ENCODE measurements around the gene AMZ1.
"Not testable (repeated sequence)": the region's sequence is repeated elsewhere in the genome, so short reads cannot be mapped to it uniquely, and the experiment has no call there.

The AMZ1 gene

GRCh38 chr7:2732388-2732787 is 44.4 kb downstream of the AMZ1 start:
- peaks cover 0 to 3% (median 0%) of the 10 kb centered on the region in 5 donors for H3K9me3 ChIP-seq (ENCODE audit: control insufficient read depth in 5 of 5, low read length in 5 of 5)
- H3K4me1 ChIP-seq (ENCODE audit: control insufficient read depth in 5 of 5, insufficient read depth in 5 of 5, low read length in 5 of 5) = peaks cover 7 to 55% (median 29%) of the 10 kb centered on the region in 5 donors
- no peaks in the 10 kb centered on the region for H3K27me3 ChIP-seq (ENCODE audit: control insufficient read depth in 5 of 5, insufficient read depth in 4 of 5, low read length in 5 of 5)
- H3K36me3 ChIP-seq (ENCODE audit: control insufficient read depth in 5 of 5, insufficient read depth in 5 of 5, low read length in 5 of 5) = peaks cover 0 to 28% (median 24%) of the 10 kb centered on the region in 5 donors
- no peak overlapping the region for H3K4me3 ChIP-seq (ENCODE audit: low read depth in 1 of 5, low read length in 5 of 5)
- no peak overlapping the region for H3K9ac ChIP-seq (ENCODE audit: low read length in 5 of 5)
- no peak overlapping the region for H3K27ac ChIP-seq (ENCODE audit: low read depth, low read length)

GRCh38 chr7:2732959-2733584 is 45.1 kb downstream of the AMZ1 start:
- Histone ChIP-seq H3K36me3 (ENCODE audit: control insufficient read depth in 5 of 5, insufficient read depth in 5 of 5, low read length in 5 of 5) (peaks cover 0 to 28% (median 24%) of the 10 kb centered on the region in 5 donors), H3K27ac (ENCODE audit: low read depth, low read length) (peak overlapping the region; percentile 49), H3K4me1 (ENCODE audit: control insufficient read depth in 5 of 5, insufficient read depth in 5 of 5, low read length in 5 of 5) (peaks cover 7 to 62% (median 34%) of the 10 kb centered on the region in 5 donors), H3K9ac (ENCODE audit: low read length in 5 of 5) (peak overlapping the region in 1 of 5 donors; percentile 3), H3K27me3 (ENCODE audit: control insufficient read depth in 5 of 5, insufficient read depth in 4 of 5, low read length in 5 of 5) (no peaks in the 10 kb centered on the region), H3K9me3 (ENCODE audit: control insufficient read depth in 5 of 5, low read length in 5 of 5) (peaks cover 0 to 3% (median 0%) of the 10 kb centered on the region in 5 donors), H3K4me3 (ENCODE audit: low read depth in 1 of 5, low read length in 5 of 5) (peak overlapping the region in 2 of 5 donors; percentile 12 to 26)

- no peaks in the 10 kb centered on the region for H3K27me3 ChIP-seq (ENCODE audit: control insufficient read depth in 5 of 5, insufficient read depth in 4 of 5, low read length in 5 of 5)
- H3K4me1 ChIP-seq (ENCODE audit: control insufficient read depth in 5 of 5, insufficient read depth in 5 of 5, low read length in 5 of 5) = peaks cover 7 to 63% (median 41%) of the 10 kb centered on the region in 5 donors
- H3K27ac ChIP-seq (ENCODE audit: low read depth, low read length) = no peak overlapping the region
- peaks cover 0 to 23% (median 20%) of the 10 kb centered on the region in 5 donors for H3K36me3 ChIP-seq (ENCODE audit: control insufficient read depth in 5 of 5, insufficient read depth in 5 of 5, low read length in 5 of 5)
- peak overlapping the region in 1 of 5 donors; percentile 37 for H3K4me3 ChIP-seq (ENCODE audit: low read depth in 1 of 5, low read length in 5 of 5)
- peak overlapping the region in 2 of 5 donors; percentile 8 to 19 for H3K9ac ChIP-seq (ENCODE audit: low read length in 5 of 5)
- H3K9me3 ChIP-seq (ENCODE audit: control insufficient read depth in 5 of 5, low read length in 5 of 5) = peaks cover 0 to 3% (median 0%) of the 10 kb centered on the region in 5 donors
Observed at GRCh38 chr7:2734084-2734686, 46.2 kb downstream of the AMZ1 start.

GRCh38 chr7:2734751-2735571 is 47.0 kb downstream of the AMZ1 start:
- Histone ChIP-seq H3K9me3 (ENCODE audit: control insufficient read depth in 5 of 5, low read length in 5 of 5) (peaks cover 0 to 3% (median 0%) of the 10 kb centered on the region in 5 donors), H3K4me3 (ENCODE audit: low read depth in 1 of 5, low read length in 5 of 5) (peak overlapping the region in 3 of 5 donors; percentile 19 to 37 (median 24)), H3K36me3 (ENCODE audit: control insufficient read depth in 5 of 5, insufficient read depth in 5 of 5, low read length in 5 of 5) (peaks cover 0 to 16% (median 15%) of the 10 kb centered on the region in 5 donors), H3K9ac (ENCODE audit: low read length in 5 of 5) (peak overlapping the region in 3 of 5 donors; percentile 8 to 56 (median 19)), H3K4me1 (ENCODE audit: control insufficient read depth in 5 of 5, insufficient read depth in 5 of 5, low read length in 5 of 5) (peaks cover 7 to 56% (median 41%) of the 10 kb centered on the region in 5 donors), H3K27ac (ENCODE audit: low read depth, low read length) (no peak overlapping the region), H3K27me3 (ENCODE audit: control insufficient read depth in 5 of 5, insufficient read depth in 4 of 5, low read length in 5 of 5) (no peaks in the 10 kb centered on the region)

GRCh38 chr7:2735744-2736143 is 47.7 kb downstream of the AMZ1 start:
- no peaks in the 10 kb centered on the region for H3K27me3 ChIP-seq (ENCODE audit: control insufficient read depth in 5 of 5, insufficient read depth in 4 of 5, low read length in 5 of 5)
- peaks cover 0 to 9% (median 7%) of the 10 kb centered on the region in 5 donors for H3K36me3 ChIP-seq (ENCODE audit: control insufficient read depth in 5 of 5, insufficient read depth in 5 of 5, low read length in 5 of 5)
- H3K27ac ChIP-seq (ENCODE audit: low read depth, low read length) = no peak overlapping the region
- H3K9ac ChIP-seq (ENCODE audit: low read length in 5 of 5) = peak overlapping the region in 2 of 5 donors; percentile 9 to 56
- peaks cover 7 to 49% (median 41%) of the 10 kb centered on the region in 5 donors for H3K4me1 ChIP-seq (ENCODE audit: control insufficient read depth in 5 of 5, insufficient read depth in 5 of 5, low read length in 5 of 5)
- H3K4me3 ChIP-seq (ENCODE audit: low read depth in 1 of 5, low read length in 5 of 5) = no peak overlapping the region
- peaks cover 0 to 3% (median 0%) of the 10 kb centered on the region in 5 donors for H3K9me3 ChIP-seq (ENCODE audit: control insufficient read depth in 5 of 5, low read length in 5 of 5)

- H3K4me1 ChIP-seq (ENCODE audit: control insufficient read depth in 5 of 5, insufficient read depth in 5 of 5, low read length in 5 of 5) = peaks cover 7 to 49% (median 41%) of the 10 kb centered on the region in 5 donors
- peaks cover 0 to 1% (median under 1%) of the 10 kb centered on the region in 5 donors for H3K36me3 ChIP-seq (ENCODE audit: control insufficient read depth in 5 of 5, insufficient read depth in 5 of 5, low read length in 5 of 5)
- H3K27me3 ChIP-seq (ENCODE audit: control insufficient read depth in 5 of 5, insufficient read depth in 4 of 5, low read length in 5 of 5) = no peaks in the 10 kb centered on the region
- peaks cover 0 to 3% (median 0%) of the 10 kb centered on the region in 5 donors for H3K9me3 ChIP-seq (ENCODE audit: control insufficient read depth in 5 of 5, low read length in 5 of 5)
- H3K9ac ChIP-seq (ENCODE audit: low read length in 5 of 5) = no peak overlapping the region
- H3K27ac ChIP-seq (ENCODE audit: low read depth, low read length) = no peak overlapping the region
- H3K4me3 ChIP-seq (ENCODE audit: low read depth in 1 of 5, low read length in 5 of 5) = no peak overlapping the region
Observed at GRCh38 chr7:2736411-2736914, 48.5 kb downstream of the AMZ1 start.

GRCh38 chr7:2737005-2737743 is 49.2 kb downstream of the AMZ1 start:
- Histone ChIP-seq H3K27ac (ENCODE audit: low read depth, low read length) (peak overlapping the region; percentile 54), H3K4me1 (ENCODE audit: control insufficient read depth in 5 of 5, insufficient read depth in 5 of 5, low read length in 5 of 5) (peaks cover 7 to 49% (median 41%) of the 10 kb centered on the region in 5 donors)
- H3K9me3 ChIP-seq (ENCODE audit: control insufficient read depth in 5 of 5, low read length in 5 of 5) = not testable (repeated sequence)

GRCh38 chr7:2737771-2738540 is 50.0 kb downstream of the AMZ1 start:
- peak overlapping the region; percentile 54 for H3K27ac ChIP-seq (ENCODE audit: low read depth, low read length)
- no peaks in the 10 kb centered on the region for H3K27me3 ChIP-seq (ENCODE audit: control insufficient read depth in 5 of 5, insufficient read depth in 4 of 5, low read length in 5 of 5)
- peaks cover 0 to 3% (median 0%) of the 10 kb centered on the region in 5 donors for H3K9me3 ChIP-seq (ENCODE audit: control insufficient read depth in 5 of 5, low read length in 5 of 5)
- H3K4me1 ChIP-seq (ENCODE audit: control insufficient read depth in 5 of 5, insufficient read depth in 5 of 5, low read length in 5 of 5) = peaks cover 7 to 45% (median 40%) of the 10 kb centered on the region in 5 donors
- H3K9ac ChIP-seq (ENCODE audit: low read length in 5 of 5) = peak overlapping the region in 1 of 5 donors; percentile 47
- peak overlapping the region; percentile 14 to 47 (median 36) for H3K4me3 ChIP-seq (ENCODE audit: low read depth in 1 of 5, low read length in 5 of 5)
- H3K36me3 ChIP-seq (ENCODE audit: control insufficient read depth in 5 of 5, insufficient read depth in 5 of 5, low read length in 5 of 5) = no peaks in the 10 kb centered on the region

More at GRCh38 chr7:2737005-2737743, 49.2 kb downstream of the AMZ1 start:
- H3K4me3 ChIP-seq (ENCODE audit: low read depth in 1 of 5, low read length in 5 of 5); H3K36me3 ChIP-seq (ENCODE audit: control insufficient read depth in 5 of 5, insufficient read depth in 5 of 5, low read length in 5 of 5); H3K27me3 ChIP-seq (ENCODE audit: control insufficient read depth in 5 of 5, insufficient read depth in 4 of 5, low read length in 5 of 5); H3K9ac ChIP-seq (ENCODE audit: low read length in 5 of 5): not testable (repeated sequence)
